ENCODE measurements around the gene ITGAV.

The ITGAV gene

GRCh38 chr2:186644791-186645190, 54.9 kb downstream of the ITGAV start:
- Mint-ChIP-seq H3K27ac (peak overlapping the region in 1 of 3 experiments; percentile 2), H3K27me3 (ENCODE audit: low read depth) (no peaks in the 10 kb centered on the region), H3K4me3 (no peak overlapping the region), H3K9me3 (no peaks in the 10 kb centered on the region), H3K36me3 (ENCODE audit: low read depth) (peaks cover 32% of the 10 kb centered on the region), H3K4me1 (no peaks in the 10 kb centered on the region)
- no peak for TF ChIP-seq CTCF (IDR thresholded peaks at IDR 0.05; ENCODE audit: unreplicated experiment in 3 of 3)

- Mint-ChIP-seq H3K4me1 (no peaks in the 10 kb centered on the region), H3K27me3 (ENCODE audit: low read depth) (no peaks in the 10 kb centered on the region)
Observed at GRCh38 chr2:186645999-186646398, 56.1 kb downstream of the ITGAV start.

GRCh38 chr2:186648130-186648529, 58.3 kb downstream of the ITGAV start:
- peaks cover 28% of the 10 kb centered on the region for H3K36me3 Mint-ChIP-seq (ENCODE audit: low read depth)
- no peaks in the 10 kb centered on the region for H3K9me3 Mint-ChIP-seq
- H3K4me3 Mint-ChIP-seq: no peak overlapping the region
- no peak overlapping the region for H3K27ac Mint-ChIP-seq
- H3K4me1 Mint-ChIP-seq: no peaks in the 10 kb centered on the region
- no peaks in the 10 kb centered on the region for H3K27me3 Mint-ChIP-seq (ENCODE audit: low read depth)
- no peak for TF ChIP-seq CTCF (IDR thresholded peaks at IDR 0.05; ENCODE audit: unreplicated experiment in 3 of 3)

More at GRCh38 chr2:186645999-186646398, 56.1 kb downstream of the ITGAV start:
- H3K9me3 Mint-ChIP-seq: no peaks in the 10 kb centered on the region
- TF ChIP-seq CTCF (IDR thresholded peaks at IDR 0.05; ENCODE audit: unreplicated experiment in 3 of 3): no peak
- no peak overlapping the region for H3K4me3 Mint-ChIP-seq
- H3K27ac Mint-ChIP-seq: peak overlapping the region in 1 of 3 experiments; percentile 83
- H3K36me3 Mint-ChIP-seq (ENCODE audit: low read depth): peaks cover 28% of the 10 kb centered on the region

GRCh38 chr2:186653511-186653910, 63.7 kb downstream of the ITGAV start:
- Mint-ChIP-seq H3K36me3 (ENCODE audit: low read depth) (peaks cover 42% of the 10 kb centered on the region), H3K4me3 (no peak overlapping the region), H3K27ac (no peak overlapping the region), H3K27me3 (ENCODE audit: low read depth) (no peaks in the 10 kb centered on the region), H3K4me1 (no peaks in the 10 kb centered on the region), H3K9me3 (no peaks in the 10 kb centered on the region)
- no peak for TF ChIP-seq CTCF (IDR thresholded peaks at IDR 0.05; ENCODE audit: unreplicated experiment in 3 of 3)

GRCh38 chr2:186659383-186659782, 69.5 kb downstream of the ITGAV start:
- H3K27me3 Mint-ChIP-seq (ENCODE audit: low read depth): no peaks in the 10 kb centered on the region
- H3K9me3 Mint-ChIP-seq: no peaks in the 10 kb centered on the region
- no peaks in the 10 kb centered on the region for H3K4me1 Mint-ChIP-seq
- peaks cover 51% of the 10 kb centered on the region for H3K36me3 Mint-ChIP-seq (ENCODE audit: low read depth)
- no peak overlapping the region for H3K4me3 Mint-ChIP-seq
- TF ChIP-seq CTCF (IDR thresholded peaks at IDR 0.05; ENCODE audit: unreplicated experiment in 3 of 3): no peak
- H3K27ac Mint-ChIP-seq: no peak overlapping the region

GRCh38 chr2:186664385-186665043, 74.7 kb downstream of the ITGAV start:
- no peaks in the 10 kb centered on the region for H3K9me3 Mint-ChIP-seq
- TF ChIP-seq CTCF (IDR thresholded peaks at IDR 0.05; ENCODE audit: unreplicated experiment in 3 of 3): no peak
- H3K27me3 Mint-ChIP-seq (ENCODE audit: low read depth): no peaks in the 10 kb centered on the region
- H3K4me1 Mint-ChIP-seq: no peaks in the 10 kb centered on the region
- no peak overlapping the region for H3K4me3 Mint-ChIP-seq
- no peak overlapping the region for H3K27ac Mint-ChIP-seq
- peaks cover 57% of the 10 kb centered on the region for H3K36me3 Mint-ChIP-seq (ENCODE audit: low read depth)
